Osteocyte (in vitro differentiated cells): ENCODE measurements around the gene ME3. TPM values are rescaled to one million over a fixed set of nuclear protein-coding genes. Genes with fewer than 3 reads are reported as not detected.

Source experiments
- DNase-seq: peaks from one replicate; pipeline ENCODE4 v3.0.0; 2021; ENCODE audit warnings: mixed read lengths; ENCODE audit not compliant: unreplicated experiment; ENCODE audit errors: extremely low spot score
- H3K27ac Mint-ChIP-seq: one replicate; pipeline ENCODE4 v1.8.0; 2021; ENCODE audit warnings: mild to moderate bottlenecking, mixed read lengths; ENCODE audit not compliant: unreplicated experiment
- H3K27me3 Mint-ChIP-seq: one replicate; pipeline ENCODE4 v1.8.0; 2021; ENCODE audit warnings: mixed read lengths; ENCODE audit not compliant: unreplicated experiment
- H3K36me3 Mint-ChIP-seq: one replicate; pipeline ENCODE4 v1.8.0; 2021; ENCODE audit warnings: mixed read lengths; ENCODE audit not compliant: unreplicated experiment
- H3K4me1 Mint-ChIP-seq: one replicate; pipeline ENCODE4 v1.8.0; 2021; ENCODE audit warnings: mixed read lengths; ENCODE audit not compliant: unreplicated experiment
- H3K4me3 Mint-ChIP-seq: one replicate; pipeline ENCODE4 v1.8.0; 2021; ENCODE audit warnings: mild to moderate bottlenecking, moderate library complexity, mixed read lengths; ENCODE audit not compliant: unreplicated experiment
- H3K9me3 Mint-ChIP-seq: one replicate; pipeline ENCODE4 v1.8.0; 2021; ENCODE audit warnings: mixed read lengths; ENCODE audit not compliant: unreplicated experiment
- CTCF ChIP-seq: fragments of 200-600 bp; sonication (generic); IDR thresholded peaks from 2 replicates; pipeline ENCODE4 v1.5.0; 2021; ENCODE audit warnings: antibody characterized with exemption, mild to moderate bottlenecking, moderate library complexity
- total RNA-seq: library from RNA; stranded (reverse); gene quantifications from 2 replicates; pipeline ENCODE4 v1.2.1, GENCODE V29; 2021

The ME3 gene
- total RNA-seq, 1 donor from 2014 or later = 19.5 TPM

- Mint-ChIP-seq H3K4me1 (peaks cover 60% of the 10 kb centered on the region), H3K36me3 (no peaks in the 10 kb centered on the region)
- DNase-seq = no peak
These were observed 21.1 kb upstream of the ME3 start for GRCh38 chr11:86693518-86693917.

GRCh38 chr11:86692746-86693145, 20.3 kb upstream of the ME3 start:
- no peaks in the 10 kb centered on the region for H3K27me3 Mint-ChIP-seq
- H3K4me1 Mint-ChIP-seq = peaks cover 59% of the 10 kb centered on the region
- TF ChIP-seq CTCF = no peak
- no peaks in the 10 kb centered on the region for H3K36me3 Mint-ChIP-seq
- H3K27ac Mint-ChIP-seq = no peak overlapping the region
- no peak overlapping the region for H3K4me3 Mint-ChIP-seq
- no peaks in the 10 kb centered on the region for H3K9me3 Mint-ChIP-seq
- DNase-seq = no peak

More at GRCh38 chr11:86693518-86693917, 21.1 kb upstream of the ME3 start:
- Mint-ChIP-seq H3K4me3 (no peak overlapping the region), H3K9me3 (no peaks in the 10 kb centered on the region), H3K27ac (no peak overlapping the region), H3K27me3 (no peaks in the 10 kb centered on the region)
- TF ChIP-seq CTCF = no peak

DNA sequence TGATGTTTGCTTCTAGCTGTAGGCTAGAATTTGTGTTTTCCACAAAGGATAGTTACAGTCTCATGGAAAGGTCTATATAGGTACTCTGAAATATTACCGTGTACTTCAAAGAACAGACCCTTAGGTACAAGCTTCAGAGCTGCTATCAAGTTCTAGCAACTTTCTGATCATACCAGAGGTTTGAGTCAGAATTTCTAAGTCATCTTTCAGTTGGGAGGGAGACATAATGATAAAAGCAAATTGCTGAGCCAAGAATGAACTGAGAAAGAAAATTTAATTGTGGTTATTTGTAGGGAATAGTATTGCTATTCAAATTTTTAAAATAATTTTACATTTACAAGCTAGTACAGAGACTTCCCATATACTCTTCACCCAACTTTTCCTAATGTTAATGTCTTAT, 19.9 kb upstream of the ME3 start:
- no peak overlapping the region for H3K27ac Mint-ChIP-seq
- no peaks in the 10 kb centered on the region for H3K36me3 Mint-ChIP-seq
- H3K27me3 Mint-ChIP-seq = no peaks in the 10 kb centered on the region
- H3K4me1 Mint-ChIP-seq = peaks cover 57% of the 10 kb centered on the region
- no peak overlapping the region for H3K4me3 Mint-ChIP-seq
- H3K9me3 Mint-ChIP-seq = no peaks in the 10 kb centered on the region
- DNase-seq = no peak
- TF ChIP-seq CTCF = no peak

DNA sequence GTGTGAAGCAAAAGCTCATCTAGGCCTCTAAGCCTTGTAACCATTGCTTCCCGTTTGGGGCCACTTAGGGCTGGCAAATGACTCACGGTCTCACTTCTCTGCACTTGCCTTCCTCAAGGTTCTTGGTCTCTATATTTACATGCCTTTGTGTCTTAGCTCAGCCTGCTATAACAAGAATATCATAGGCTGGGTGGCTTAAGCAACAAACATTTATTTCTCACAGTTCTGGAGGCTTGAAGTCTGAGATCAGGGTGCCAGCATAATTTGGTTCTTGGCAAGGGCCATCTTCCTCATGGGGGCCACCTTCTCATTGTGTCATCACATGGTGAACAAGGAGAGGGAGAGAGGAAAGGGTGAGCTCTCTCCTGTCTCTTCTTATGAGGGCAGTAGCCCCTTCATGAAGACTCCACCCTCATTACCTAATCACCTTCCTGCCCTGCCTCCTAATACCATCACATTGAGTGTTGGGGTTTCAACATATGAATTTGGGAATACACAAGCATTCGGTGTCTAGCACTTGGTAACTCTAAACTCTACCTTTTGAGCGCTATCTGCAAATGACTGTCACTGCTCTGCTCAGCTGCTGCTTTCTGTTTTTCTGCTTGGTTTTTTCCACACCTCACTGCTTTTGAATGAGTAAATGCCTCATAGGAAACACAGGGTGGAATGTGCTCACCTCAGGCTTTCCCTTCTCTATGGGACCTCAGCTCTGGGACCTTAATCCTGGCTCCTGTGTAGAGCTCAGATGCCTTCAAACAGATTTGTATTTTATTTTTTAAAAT, 16.2 kb upstream of the ME3 start:
- Mint-ChIP-seq H3K4me3 (no peak overlapping the region), H3K27me3 (no peaks in the 10 kb centered on the region), H3K9me3 (no peaks in the 10 kb centered on the region), H3K4me1 (peaks cover 26% of the 10 kb centered on the region), H3K36me3 (no peaks in the 10 kb centered on the region), H3K27ac (peak overlapping the region; percentile 47)
- no peak for TF ChIP-seq CTCF
- DNase-seq = no peak

GRCh38 chr11:86687185-86687778, 14.9 kb upstream of the ME3 start:
- H3K9me3 Mint-ChIP-seq = no peaks in the 10 kb centered on the region
- no peaks in the 10 kb centered on the region for H3K36me3 Mint-ChIP-seq
- peaks cover 17% of the 10 kb centered on the region for H3K4me1 Mint-ChIP-seq
- no peaks in the 10 kb centered on the region for H3K27me3 Mint-ChIP-seq
- H3K4me3 Mint-ChIP-seq = no peak overlapping the region
- no peak for TF ChIP-seq CTCF
- no peak overlapping the region for H3K27ac Mint-ChIP-seq
- DNase-seq = no peak
